HG03175 (cell line): ENCODE data around the gene BBS4.

ENCODE experiments used
- ATAC-seq: cut with Tn5 transposase; IDR thresholded peaks from one replicate; pipeline ENCODE4 v1.9.1; 2021; ENCODE audit warnings: mild to moderate bottlenecking, moderate library complexity; ENCODE audit not compliant: unreplicated experiment

The BBS4 gene

GRCh38 chr15:72758182-72758581, 72.2 kb downstream of the BBS4 start:
- ATAC-seq, result no peak

- no peak for ATAC-seq
These were observed 74.7 kb downstream of the BBS4 start for GRCh38 chr15:72760590-72761260.

- no peak for ATAC-seq
These were observed 78.6 kb downstream of the BBS4 start for GRCh38 chr15:72764656-72765055.

DNA sequence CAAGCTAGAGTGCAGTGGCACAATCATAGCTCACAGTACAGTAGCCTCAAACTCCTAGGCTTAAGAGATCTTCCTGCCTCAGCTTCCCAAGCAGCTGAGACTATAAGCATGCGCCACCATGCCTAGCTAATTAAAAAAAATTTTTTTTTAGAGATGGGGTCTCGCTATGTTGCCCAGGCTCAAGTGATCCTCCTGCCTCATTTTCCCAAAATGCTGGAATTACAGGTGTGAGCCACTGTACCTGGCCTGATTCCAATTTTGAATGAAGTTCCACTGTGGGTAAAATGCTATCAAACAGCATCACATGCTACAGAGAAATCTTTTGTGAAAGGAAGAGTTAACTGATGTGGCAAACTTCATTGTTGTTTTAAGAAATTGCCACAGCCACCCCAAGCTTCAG, 80.0 kb downstream of the BBS4 start:
- no peak for ATAC-seq

GRCh38 chr15:72766780-72767179, 80.8 kb downstream of the BBS4 start:
- no peak for ATAC-seq

DNA sequence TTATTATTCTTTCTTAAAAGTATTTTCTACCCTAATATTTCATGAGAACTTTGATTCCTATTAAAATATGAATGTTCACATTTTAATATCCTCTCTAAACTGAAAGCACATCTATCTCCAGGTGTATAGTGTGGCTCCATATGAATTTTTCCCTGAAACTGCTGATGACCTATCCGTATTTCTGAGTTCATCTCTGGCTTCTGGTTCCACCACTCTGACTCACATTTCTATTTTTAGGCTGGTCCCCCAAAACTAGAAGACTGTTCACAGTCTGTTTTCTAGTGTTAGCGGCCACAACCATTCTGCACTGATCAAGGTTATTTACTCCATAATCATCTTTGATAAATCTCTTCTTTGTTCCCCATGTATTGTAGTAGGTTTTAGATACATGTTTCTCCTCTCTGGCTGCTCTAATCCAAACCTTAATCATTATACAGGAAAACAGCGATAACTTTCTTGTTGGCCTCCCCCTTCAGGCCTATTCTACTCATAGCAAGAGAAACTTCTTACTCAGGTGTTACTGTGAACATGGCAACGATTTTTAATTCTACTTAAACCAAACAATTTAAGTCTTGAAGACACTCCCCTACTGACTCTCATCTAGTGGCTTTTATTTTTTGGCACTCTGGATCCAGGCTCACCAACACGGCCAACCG, 84.8 kb downstream of the BBS4 start:
- ATAC-seq, result no peak

DNA sequence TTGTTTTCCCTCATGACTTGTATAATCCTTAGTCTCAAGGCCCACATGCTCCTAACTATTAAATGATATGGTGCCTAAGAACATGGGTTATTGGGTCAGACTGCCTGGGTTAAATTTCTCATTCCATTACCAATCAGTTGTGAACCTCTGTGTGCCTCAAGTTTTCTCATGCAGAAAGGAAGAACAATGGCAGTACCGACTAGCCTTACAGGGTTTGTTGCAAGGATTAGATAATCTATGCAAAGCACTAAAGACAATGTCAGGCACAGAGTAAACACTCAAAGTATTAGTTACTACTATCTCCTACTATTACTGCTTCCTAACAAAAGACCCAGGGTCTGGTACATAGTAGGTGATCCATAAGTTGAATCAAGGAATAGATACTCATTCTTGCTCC, 85.3 kb downstream of the BBS4 start:
- no peak for ATAC-seq

GRCh38 chr15:72774696-72775383, 88.8 kb downstream of the BBS4 start:
- ATAC-seq, result no peak

DNA sequence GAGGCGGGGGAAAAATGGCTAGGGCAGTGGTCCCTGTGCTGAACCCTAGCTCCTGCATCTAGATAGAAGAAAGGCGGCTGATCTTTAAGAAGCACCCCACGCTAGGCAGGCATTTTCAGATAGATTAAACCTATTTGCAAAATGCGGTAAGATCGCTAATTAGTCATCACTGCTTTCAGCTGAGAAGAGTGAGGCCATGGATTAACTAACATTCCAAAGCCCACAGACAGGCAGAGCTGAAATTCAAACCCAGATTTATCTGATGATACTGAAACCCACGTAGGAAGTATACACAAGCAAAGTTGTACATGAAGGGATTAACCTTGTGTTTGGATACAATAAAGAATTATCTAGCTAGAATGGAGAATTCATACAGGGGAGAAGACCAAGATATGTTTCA, 92.8 kb downstream of the BBS4 start:
- ATAC-seq, result no peak

DNA sequence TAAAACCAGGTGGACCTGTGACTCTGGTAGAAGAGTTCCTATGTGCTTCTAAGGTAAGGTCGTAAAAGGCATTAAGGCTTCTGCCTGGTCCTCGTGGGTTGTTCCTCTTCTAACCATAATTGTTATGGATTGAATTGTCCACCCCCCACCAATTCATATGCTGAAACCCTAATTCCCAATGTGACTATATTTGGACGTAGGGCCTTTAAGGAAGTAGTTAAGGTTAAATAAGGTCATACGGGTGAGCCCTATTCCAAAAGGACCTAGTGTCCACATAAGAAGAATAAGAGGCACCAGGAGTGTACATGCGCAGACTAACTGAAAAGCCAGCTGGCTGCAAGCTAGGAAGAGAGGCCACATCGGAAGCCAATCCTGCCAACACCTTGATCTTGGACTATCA, 95.6 kb downstream of the BBS4 start:
- no peak for ATAC-seq

GRCh38 chr15:72782274-72783003, 96.4 kb downstream of the BBS4 start:
- no peak for ATAC-seq

DNA sequence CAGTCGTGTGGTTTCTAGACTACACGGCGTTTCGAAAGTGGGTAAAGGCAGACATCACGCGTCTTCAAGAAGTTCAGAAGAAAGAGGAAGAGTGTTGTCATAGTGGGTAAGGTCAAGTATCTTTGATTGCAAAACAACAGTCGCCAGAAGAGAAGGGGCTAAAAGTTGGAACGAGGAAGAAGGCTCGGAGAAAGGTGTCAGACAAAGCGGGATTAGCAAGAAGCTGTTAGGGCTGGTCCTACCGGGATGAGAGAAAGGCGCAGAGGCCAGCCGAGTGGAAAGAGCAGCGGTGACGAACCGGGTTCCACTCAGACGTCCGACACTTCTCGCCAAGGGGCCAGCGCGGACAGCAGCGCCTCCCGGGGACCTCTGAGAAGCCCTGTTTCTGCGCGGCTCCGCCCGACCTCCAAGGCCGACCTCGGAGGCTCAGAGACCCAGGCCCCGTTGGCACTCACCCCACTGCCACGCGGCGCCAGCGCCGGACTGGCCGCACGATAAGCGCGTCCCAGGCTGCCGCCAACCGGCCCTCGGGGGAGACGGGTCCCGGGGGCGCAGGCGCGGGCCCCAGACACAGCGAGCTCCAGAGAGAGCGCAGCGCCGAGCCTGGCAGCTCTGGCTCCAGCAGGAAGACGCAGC, 97.1 kb downstream of the BBS4 start:
- ATAC-seq, result peak; percentile 43

DNA sequence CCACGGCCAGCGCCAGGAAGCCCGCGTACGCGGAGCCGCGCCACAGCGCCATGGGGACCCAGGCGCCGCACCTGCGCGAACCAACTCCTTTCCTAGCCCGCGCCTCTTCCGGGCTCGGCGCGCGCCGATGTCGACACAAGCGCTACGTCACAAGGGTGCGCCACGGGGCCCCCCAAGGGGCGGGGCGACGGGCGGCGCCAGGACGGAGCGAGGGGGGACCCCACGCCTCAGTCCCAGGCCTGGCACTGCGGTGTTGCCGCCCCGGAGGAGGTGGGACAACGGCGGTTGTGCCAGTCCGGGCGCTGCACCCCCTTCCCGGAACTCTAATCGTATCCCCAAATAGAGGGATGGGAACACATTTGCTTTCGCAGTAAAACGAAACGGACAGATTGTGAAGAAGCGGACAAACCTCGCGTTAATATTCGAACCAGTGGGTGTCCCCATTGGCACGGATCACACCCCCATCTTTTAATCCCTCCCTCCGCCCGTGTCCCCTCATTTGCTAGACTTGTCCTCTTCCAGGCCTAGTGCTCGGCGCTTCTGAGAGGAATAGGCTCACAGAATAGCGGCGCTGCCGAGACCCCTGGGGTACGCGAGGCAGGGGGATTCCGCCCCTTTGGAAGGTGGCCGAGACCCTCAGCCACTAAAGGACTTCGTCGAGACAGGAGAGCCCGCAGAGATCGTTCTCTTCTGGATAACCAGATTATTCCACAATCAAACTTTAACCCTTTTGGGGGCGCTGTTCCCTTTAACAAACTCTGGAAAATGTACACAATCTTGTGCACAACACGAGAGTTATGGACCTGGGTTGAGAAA, 97.8 kb downstream of the BBS4 start, which contains the start of gene ADPGK:
Gene ADPGK, minus strand, starts transcription at position 119 of the 816 bp plus-strand sequence. Its CDS starts 67 bp downstream, at position 52.
- peak; percentile 72 for ATAC-seq

DNA sequence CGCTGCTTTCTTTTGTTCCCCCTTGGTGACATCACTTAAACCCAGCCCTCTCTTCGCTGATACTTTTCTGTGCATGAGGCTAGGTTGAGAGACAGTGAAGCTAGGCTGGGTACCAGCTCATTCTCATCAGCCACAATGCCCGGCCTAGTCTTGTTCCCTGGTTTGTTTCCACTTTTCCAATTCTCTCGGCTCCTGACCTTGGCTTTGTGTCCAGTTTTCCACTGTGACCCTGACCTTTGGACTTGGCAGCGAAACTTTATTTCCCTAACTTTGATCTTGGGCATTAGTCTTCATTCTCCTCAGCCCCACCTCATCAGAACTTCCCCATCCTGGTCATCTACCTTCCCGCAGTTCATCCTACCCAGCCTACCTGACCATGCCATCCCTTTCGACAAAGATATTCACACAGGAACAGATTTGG, 98.5 kb downstream of the BBS4 start:
- ATAC-seq, result no peak

DNA sequence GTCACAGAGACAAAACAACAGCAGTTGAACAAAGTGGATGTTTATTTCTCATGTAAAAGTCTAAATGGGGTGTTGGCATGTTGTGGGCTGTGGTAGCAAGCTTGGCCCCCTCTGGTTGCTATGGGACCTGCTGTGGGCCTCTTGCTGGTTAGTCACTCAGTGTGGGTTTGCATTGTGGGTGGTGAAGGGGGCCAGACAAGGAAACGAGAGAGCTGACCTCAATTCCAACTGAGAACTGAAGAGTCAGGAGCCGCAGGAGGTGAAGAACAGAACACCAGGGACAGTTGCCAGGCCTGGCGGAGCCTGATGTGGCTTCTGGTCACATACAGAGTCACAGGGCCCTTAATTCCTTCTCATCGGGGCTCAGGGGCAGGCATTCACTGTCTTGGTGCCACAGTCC, 99.4 kb downstream of the BBS4 start:
- ATAC-seq, result no peak

DNA sequence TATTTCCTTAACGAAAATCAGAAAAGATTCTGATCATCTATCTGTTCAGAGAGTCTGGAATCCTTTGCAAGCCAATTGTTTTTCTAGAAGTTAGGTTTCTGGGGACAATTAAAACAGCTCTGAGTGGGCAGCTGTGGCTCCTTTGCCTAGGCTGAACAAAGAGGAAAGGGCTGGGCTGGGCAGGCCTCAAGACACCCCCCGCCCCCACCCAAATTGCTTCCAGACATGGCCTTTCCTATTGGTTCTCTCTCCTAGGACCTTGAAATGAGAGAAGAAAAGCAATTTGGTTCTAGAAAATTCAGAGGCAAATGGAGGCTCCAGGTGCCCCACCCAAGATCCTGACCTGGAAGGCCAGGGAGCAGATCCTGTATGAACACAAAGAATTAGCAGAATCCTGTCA, 99.8 kb downstream of the BBS4 start:
- no peak for ATAC-seq

DNA sequence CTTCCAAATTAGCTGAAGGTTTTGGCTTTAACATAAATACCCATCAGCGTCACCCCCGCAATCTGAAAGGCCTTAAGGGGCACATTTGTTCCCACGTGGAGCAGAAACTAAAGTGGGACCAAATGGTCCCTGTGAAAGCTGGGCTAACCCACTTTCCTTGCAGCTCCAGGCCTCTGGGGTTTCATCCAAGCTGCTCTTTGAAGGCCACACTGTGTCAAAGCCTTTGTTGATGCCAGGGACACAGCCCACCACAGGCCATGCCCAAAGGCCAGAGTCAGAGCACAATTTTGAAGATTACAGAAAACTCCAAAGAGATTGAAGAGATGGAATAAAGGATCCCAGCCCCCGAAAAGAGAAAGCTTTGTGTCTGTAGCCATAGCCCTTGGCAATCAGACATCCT, 100.2 kb downstream of the BBS4 start:
- ATAC-seq, result no peak

DNA sequence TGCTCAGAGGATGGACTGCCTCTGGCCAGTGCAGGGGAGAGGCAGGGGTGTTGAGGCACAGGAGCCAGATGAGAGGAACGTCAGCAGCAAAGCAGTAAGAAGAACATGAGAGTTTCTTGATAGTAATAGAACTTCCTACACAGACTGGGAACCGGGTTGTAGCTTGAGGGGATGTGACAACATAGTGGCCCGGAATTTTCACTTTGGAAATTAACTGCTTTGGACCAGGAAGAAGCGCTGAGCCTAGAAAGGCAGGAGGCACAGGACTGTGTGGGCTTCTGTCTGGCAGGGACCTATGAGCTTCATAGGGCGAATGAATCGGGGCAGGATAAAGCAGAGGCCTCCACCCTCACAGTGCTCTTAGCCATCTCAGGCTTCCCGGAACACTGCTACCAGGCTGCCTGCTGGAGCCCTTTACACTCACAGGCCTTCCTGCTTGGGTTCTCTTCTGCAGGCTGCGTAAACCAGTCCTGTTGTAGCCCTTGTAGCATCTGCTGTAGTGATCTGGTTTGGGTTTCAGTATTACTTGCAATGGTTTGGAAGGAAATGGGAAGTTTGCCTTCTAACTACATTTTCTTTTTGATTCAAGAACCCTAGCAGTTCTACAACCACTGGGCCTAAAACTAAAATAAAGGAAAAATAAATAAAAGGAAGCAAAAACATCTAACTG, 100.8 kb downstream of the BBS4 start:
- no peak for ATAC-seq

DNA sequence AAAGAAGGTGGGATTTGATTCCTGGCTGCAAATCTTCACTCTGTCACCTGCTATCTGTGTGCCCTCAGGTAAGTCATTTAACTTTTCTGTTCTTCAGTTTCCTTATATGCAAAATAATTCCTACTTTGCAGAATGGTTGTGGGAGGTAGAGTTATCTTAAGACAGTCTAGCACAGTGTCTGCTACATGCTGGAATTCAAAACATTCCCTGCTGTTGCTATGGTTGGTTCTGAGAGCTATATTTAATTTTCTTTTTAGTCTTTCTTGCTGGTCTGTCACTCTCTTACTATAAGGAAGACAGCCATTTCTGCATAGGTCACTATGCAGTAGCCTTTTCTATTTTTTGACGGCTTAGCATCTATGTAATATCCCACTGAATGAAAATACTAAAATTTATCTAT, 101.5 kb downstream of the BBS4 start:
- ATAC-seq, result no peak
